ENCODE results near the gene TGFA.

Gene TGFA

DNA sequence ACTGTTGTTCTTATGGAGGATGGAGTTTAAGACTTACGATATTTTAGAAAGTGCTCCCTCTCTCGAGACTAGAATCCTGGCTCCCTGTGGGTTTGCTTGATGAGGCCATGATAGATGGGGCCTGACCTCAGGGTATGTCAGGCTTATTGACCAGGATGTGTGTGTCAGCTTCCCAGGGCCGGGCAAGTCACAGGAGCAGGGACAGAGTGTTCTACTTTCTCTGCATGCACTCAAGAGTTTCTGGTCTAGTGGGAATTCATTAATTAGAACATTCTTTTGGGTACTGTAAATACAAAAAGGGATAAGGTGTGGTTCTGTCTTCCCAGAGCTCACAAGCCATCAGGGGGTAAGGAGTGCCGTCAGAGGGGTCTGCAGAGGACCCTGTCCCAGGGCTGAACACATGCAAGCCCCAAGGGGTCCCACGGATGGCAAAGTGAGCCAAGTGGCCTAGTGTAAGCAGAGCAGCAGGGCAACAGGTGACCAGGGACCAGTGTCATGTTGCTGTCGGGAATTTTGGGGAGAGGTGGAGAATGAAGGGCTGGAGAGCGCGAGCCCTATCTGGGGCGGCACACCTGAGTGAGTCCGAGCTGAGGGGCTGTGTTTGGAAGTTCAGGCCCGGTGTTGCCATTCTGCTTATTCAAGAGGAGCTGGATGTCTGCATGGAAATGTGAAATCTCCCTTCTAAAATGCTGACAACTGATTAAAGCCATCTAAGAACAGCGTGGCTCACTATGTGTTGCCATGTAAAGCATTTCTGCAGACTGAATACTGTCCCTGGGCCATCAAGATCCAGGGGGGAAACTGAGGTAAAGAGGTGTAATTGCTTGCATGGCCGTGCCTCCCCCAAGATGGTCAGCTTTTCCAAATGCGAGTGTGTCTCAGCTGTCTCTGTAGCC, 91.4 kb downstream of the TGFA start:
- Histone ChIP-seq H3K27ac (ENCODE audit: low read depth, low read length) (no peak overlapping the region), H3K4me3 (ENCODE audit: low read depth in 1 of 5, low read length in 5 of 5) (no peak overlapping the region), H3K27me3 (ENCODE audit: control insufficient read depth in 5 of 5, insufficient read depth in 4 of 5, low read length in 5 of 5) (peaks cover 0 to 7% (median 4%) of the 10 kb centered on the region in 5 donors), H3K9me3 (ENCODE audit: control insufficient read depth in 5 of 5, low read length in 5 of 5) (no peaks in the 10 kb centered on the region), H3K9ac (ENCODE audit: low read length in 5 of 5) (no peak overlapping the region), H3K36me3 (ENCODE audit: control insufficient read depth in 5 of 5, insufficient read depth in 5 of 5, low read length in 5 of 5) (no peaks in the 10 kb centered on the region), H3K4me1 (ENCODE audit: control insufficient read depth in 5 of 5, insufficient read depth in 5 of 5, low read length in 5 of 5) (peaks cover 0 to 5% (median 0%) of the 10 kb centered on the region in 5 donors)

DNA sequence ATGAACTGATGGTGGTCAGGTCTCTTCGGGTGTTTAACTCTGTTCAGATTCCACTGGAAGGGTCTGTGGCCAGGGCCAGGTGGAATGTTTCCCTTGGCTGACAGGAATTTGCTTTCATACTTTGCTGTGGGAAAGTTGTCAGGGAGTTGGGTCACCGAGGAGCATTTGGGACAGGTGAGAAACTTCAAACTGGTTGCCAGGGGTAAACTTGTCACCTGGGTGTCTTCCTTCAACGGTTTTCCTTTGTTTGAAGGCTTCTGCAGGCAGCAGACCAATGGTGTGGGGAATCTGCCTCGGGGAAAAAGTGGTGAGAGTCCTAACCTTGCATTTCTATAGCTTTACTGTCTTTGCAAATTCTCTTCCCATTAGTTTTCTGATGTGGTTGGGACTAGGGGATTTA, 92.2 kb downstream of the TGFA start:
- H3K27me3 ChIP-seq (ENCODE audit: control insufficient read depth in 5 of 5, insufficient read depth in 4 of 5, low read length in 5 of 5), result peaks cover 0 to 7% (median 4%) of the 10 kb centered on the region in 5 donors
- H3K4me1 ChIP-seq (ENCODE audit: control insufficient read depth in 5 of 5, insufficient read depth in 5 of 5, low read length in 5 of 5), result peaks cover 0 to 5% (median 0%) of the 10 kb centered on the region in 5 donors
- H3K9me3 ChIP-seq (ENCODE audit: control insufficient read depth in 5 of 5, low read length in 5 of 5), result no peaks in the 10 kb centered on the region

DNA sequence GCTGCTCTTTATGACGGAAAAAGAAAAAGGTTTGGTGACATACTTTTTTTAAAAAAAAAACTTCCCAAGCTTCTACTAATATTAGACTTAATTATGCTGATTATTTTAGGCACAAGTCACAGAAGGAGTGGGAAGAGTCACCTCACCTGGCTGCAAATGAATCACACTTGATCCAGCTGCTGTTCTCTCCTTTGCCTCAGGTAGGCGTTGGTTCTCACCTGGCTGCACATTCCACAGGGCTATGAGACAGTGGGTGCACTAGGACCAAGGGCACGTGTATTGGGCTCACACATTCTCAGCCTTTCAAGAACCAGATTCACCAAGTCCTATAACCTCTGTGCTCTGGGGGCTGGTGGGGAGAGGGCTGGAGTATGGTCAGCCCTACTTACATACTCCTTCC, 93.3 kb downstream of the TGFA start:
- Histone ChIP-seq H3K4me3 (ENCODE audit: low read depth in 1 of 5, low read length in 5 of 5) (no peak overlapping the region), H3K9ac (ENCODE audit: low read length in 5 of 5) (no peak overlapping the region), H3K9me3 (ENCODE audit: control insufficient read depth in 5 of 5, low read length in 5 of 5) (no peaks in the 10 kb centered on the region), H3K36me3 (ENCODE audit: control insufficient read depth in 5 of 5, insufficient read depth in 5 of 5, low read length in 5 of 5) (no peaks in the 10 kb centered on the region), H3K27me3 (ENCODE audit: control insufficient read depth in 5 of 5, insufficient read depth in 4 of 5, low read length in 5 of 5) (peaks cover 0 to 11% (median 7%) of the 10 kb centered on the region in 5 donors), H3K27ac (ENCODE audit: low read depth, low read length) (no peak overlapping the region), H3K4me1 (ENCODE audit: control insufficient read depth in 5 of 5, insufficient read depth in 5 of 5, low read length in 5 of 5) (peaks cover 0 to 5% (median 0%) of the 10 kb centered on the region in 5 donors)

More for the DNA sequence above, 92.2 kb downstream of the TGFA start:
- H3K4me3 ChIP-seq (ENCODE audit: low read depth in 1 of 5, low read length in 5 of 5), result no peak overlapping the region
- no peaks in the 10 kb centered on the region for H3K36me3 ChIP-seq (ENCODE audit: control insufficient read depth in 5 of 5, insufficient read depth in 5 of 5, low read length in 5 of 5)
- H3K9ac ChIP-seq (ENCODE audit: low read length in 5 of 5), result no peak overlapping the region
- H3K27ac ChIP-seq (ENCODE audit: low read depth, low read length), result no peak overlapping the region

GRCh38 chr2:70458661-70459060, 95.0 kb downstream of the TGFA start:
- H3K9ac ChIP-seq (ENCODE audit: low read length in 5 of 5), result no peak overlapping the region
- no peak overlapping the region for H3K27ac ChIP-seq (ENCODE audit: low read depth, low read length)
- H3K4me1 ChIP-seq (ENCODE audit: control insufficient read depth in 5 of 5, insufficient read depth in 5 of 5, low read length in 5 of 5), result peaks cover 0 to 5% (median 0%) of the 10 kb centered on the region in 5 donors
- H3K9me3 ChIP-seq (ENCODE audit: control insufficient read depth in 5 of 5, low read length in 5 of 5), result no peaks in the 10 kb centered on the region
- H3K27me3 ChIP-seq (ENCODE audit: control insufficient read depth in 5 of 5, insufficient read depth in 4 of 5, low read length in 5 of 5), result peaks cover 0 to 11% (median 7%) of the 10 kb centered on the region in 5 donors
- H3K4me3 ChIP-seq (ENCODE audit: low read depth in 1 of 5, low read length in 5 of 5), result no peak overlapping the region
- no peaks in the 10 kb centered on the region for H3K36me3 ChIP-seq (ENCODE audit: control insufficient read depth in 5 of 5, insufficient read depth in 5 of 5, low read length in 5 of 5)

GRCh38 chr2:70456585-70457495, 96.8 kb downstream of the TGFA start:
- Histone ChIP-seq H3K4me1 (ENCODE audit: control insufficient read depth in 5 of 5, insufficient read depth in 5 of 5, low read length in 5 of 5) (no peaks in the 10 kb centered on the region), H3K36me3 (ENCODE audit: control insufficient read depth in 5 of 5, insufficient read depth in 5 of 5, low read length in 5 of 5) (no peaks in the 10 kb centered on the region), H3K9me3 (ENCODE audit: control insufficient read depth in 5 of 5, low read length in 5 of 5) (no peaks in the 10 kb centered on the region), H3K27ac (ENCODE audit: low read depth, low read length) (no peak overlapping the region), H3K9ac (ENCODE audit: low read length in 5 of 5) (no peak overlapping the region), H3K4me3 (ENCODE audit: low read depth in 1 of 5, low read length in 5 of 5) (no peak overlapping the region), H3K27me3 (ENCODE audit: control insufficient read depth in 5 of 5, insufficient read depth in 4 of 5, low read length in 5 of 5) (peaks cover 0 to 9% (median 5%) of the 10 kb centered on the region in 5 donors)

GRCh38 chr2:70454936-70455544, 98.6 kb downstream of the TGFA start:
- peaks cover 0 to 7% (median 5%) of the 10 kb centered on the region in 5 donors for H3K27me3 ChIP-seq (ENCODE audit: control insufficient read depth in 5 of 5, insufficient read depth in 4 of 5, low read length in 5 of 5)
- H3K9ac ChIP-seq (ENCODE audit: low read length in 5 of 5), result no peak overlapping the region
- H3K4me3 ChIP-seq (ENCODE audit: low read depth in 1 of 5, low read length in 5 of 5), result no peak overlapping the region
- H3K27ac ChIP-seq (ENCODE audit: low read depth, low read length), result no peak overlapping the region
- no peaks in the 10 kb centered on the region for H3K9me3 ChIP-seq (ENCODE audit: control insufficient read depth in 5 of 5, low read length in 5 of 5)
- no peaks in the 10 kb centered on the region for H3K36me3 ChIP-seq (ENCODE audit: control insufficient read depth in 5 of 5, insufficient read depth in 5 of 5, low read length in 5 of 5)
- H3K4me1 ChIP-seq (ENCODE audit: control insufficient read depth in 5 of 5, insufficient read depth in 5 of 5, low read length in 5 of 5), result no peaks in the 10 kb centered on the region

- H3K9ac ChIP-seq (ENCODE audit: low read length in 5 of 5), result no peak overlapping the region
- H3K4me3 ChIP-seq (ENCODE audit: low read depth in 1 of 5, low read length in 5 of 5), result no peak overlapping the region
- peaks cover 0 to under 1% (median 0%) of the 10 kb centered on the region in 5 donors for H3K27me3 ChIP-seq (ENCODE audit: control insufficient read depth in 5 of 5, insufficient read depth in 4 of 5, low read length in 5 of 5)
- H3K27ac ChIP-seq (ENCODE audit: low read depth, low read length), result no peak overlapping the region
- H3K4me1 ChIP-seq (ENCODE audit: control insufficient read depth in 5 of 5, insufficient read depth in 5 of 5, low read length in 5 of 5), result no peaks in the 10 kb centered on the region
- no peaks in the 10 kb centered on the region for H3K36me3 ChIP-seq (ENCODE audit: control insufficient read depth in 5 of 5, insufficient read depth in 5 of 5, low read length in 5 of 5)
- H3K9me3 ChIP-seq (ENCODE audit: control insufficient read depth in 5 of 5, low read length in 5 of 5), result no peaks in the 10 kb centered on the region
Observed at GRCh38 chr2:70450641-70451250, 102.9 kb downstream of the TGFA start.

- Histone ChIP-seq H3K9me3 (ENCODE audit: control insufficient read depth in 5 of 5, low read length in 5 of 5) (no peaks in the 10 kb centered on the region), H3K27me3 (ENCODE audit: control insufficient read depth in 5 of 5, insufficient read depth in 4 of 5, low read length in 5 of 5) (no peaks in the 10 kb centered on the region), H3K9ac (ENCODE audit: low read length in 5 of 5) (no peak overlapping the region), H3K27ac (ENCODE audit: low read depth, low read length) (no peak overlapping the region), H3K36me3 (ENCODE audit: control insufficient read depth in 5 of 5, insufficient read depth in 5 of 5, low read length in 5 of 5) (no peaks in the 10 kb centered on the region), H3K4me3 (ENCODE audit: low read depth in 1 of 5, low read length in 5 of 5) (no peak overlapping the region), H3K4me1 (ENCODE audit: control insufficient read depth in 5 of 5, insufficient read depth in 5 of 5, low read length in 5 of 5) (no peaks in the 10 kb centered on the region)
Observed at GRCh38 chr2:70448041-70448440, 105.6 kb downstream of the TGFA start.

DNA sequence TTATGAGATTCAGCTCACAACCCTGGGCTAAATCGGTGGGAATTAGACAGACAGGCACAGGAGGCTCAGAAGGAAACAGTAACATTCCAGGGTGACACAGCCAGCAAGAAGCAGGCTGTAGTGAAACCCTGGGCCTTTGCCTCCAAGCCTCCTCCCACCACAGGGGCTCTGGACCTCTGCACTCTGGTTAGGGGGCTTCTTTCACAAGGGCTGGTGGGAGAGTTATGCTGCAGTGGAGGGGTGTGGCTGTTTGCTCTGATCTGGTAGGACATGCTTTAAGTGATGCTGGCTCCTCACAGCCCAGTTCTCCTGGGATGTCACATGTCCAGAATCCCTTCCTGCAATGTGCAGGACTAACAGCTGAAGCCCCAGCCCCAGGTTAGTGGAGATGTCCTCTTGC, 109.9 kb downstream of the TGFA start:
- Histone ChIP-seq H3K27ac (ENCODE audit: low read depth, low read length) (no peak overlapping the region), H3K9ac (ENCODE audit: low read length in 5 of 5) (no peak overlapping the region), H3K4me1 (ENCODE audit: control insufficient read depth in 5 of 5, insufficient read depth in 5 of 5, low read length in 5 of 5) (no peaks in the 10 kb centered on the region), H3K9me3 (ENCODE audit: control insufficient read depth in 5 of 5, low read length in 5 of 5) (peaks cover 0 to 4% (median 0%) of the 10 kb centered on the region in 5 donors), H3K4me3 (ENCODE audit: low read depth in 1 of 5, low read length in 5 of 5) (no peak overlapping the region), H3K36me3 (ENCODE audit: control insufficient read depth in 5 of 5, insufficient read depth in 5 of 5, low read length in 5 of 5) (no peaks in the 10 kb centered on the region), H3K27me3 (ENCODE audit: control insufficient read depth in 5 of 5, insufficient read depth in 4 of 5, low read length in 5 of 5) (peaks cover 0 to 3% (median 0%) of the 10 kb centered on the region in 5 donors)
